PFSK-1 (cell line): ENCODE measurements around the gene TMEM167B.

Experiments
- FOXP2 ChIP-seq: optimal IDR thresholded peaks from 2 replicates; pipeline ENCODE3; 2011; ENCODE audit warnings: borderline replicate concordance, control low read depth, inconsistent platforms; ENCODE audit not compliant: insufficient read depth; ENCODE audit errors: extremely low read length, extremely low read depth
- POLR2AphosphoS5 ChIP-seq: IDR thresholded peaks from 2 replicates; pipeline ENCODE4 v1.6.1; 2012; ENCODE audit warnings: low read depth, mild to moderate bottlenecking, control low read depth, low read length, moderate library complexity
- SIN3A ChIP-seq: IDR thresholded peaks from 2 replicates; pipeline ENCODE4 v1.6.1; 2012; ENCODE audit warnings: mild to moderate bottlenecking, low read length, moderate library complexity, borderline replicate concordance; ENCODE audit not compliant: insufficient read depth
- TAF1 ChIP-seq: IDR thresholded peaks from 2 replicates; pipeline ENCODE4 v1.6.1; 2012; ENCODE audit warnings: low read length, control low read depth, borderline replicate concordance; ENCODE audit not compliant: insufficient read depth
- TF ChIP-seq, protein P1 (sequence below), 2 experiments: IDR thresholded peaks; 2 replicates each; pipeline versions ENCODE4 v1.6.1 to v1.8.0; 2011 to 2012; ENCODE audit warnings: low read depth in 2 of 2, low read length in 2 of 2, control low read depth in 1 of 2, inconsistent platforms in 1 of 2, mild to moderate bottlenecking in 1 of 2, moderate library complexity in 1 of 2; ENCODE audit not compliant: insufficient read depth in 1 of 2

DNA sequence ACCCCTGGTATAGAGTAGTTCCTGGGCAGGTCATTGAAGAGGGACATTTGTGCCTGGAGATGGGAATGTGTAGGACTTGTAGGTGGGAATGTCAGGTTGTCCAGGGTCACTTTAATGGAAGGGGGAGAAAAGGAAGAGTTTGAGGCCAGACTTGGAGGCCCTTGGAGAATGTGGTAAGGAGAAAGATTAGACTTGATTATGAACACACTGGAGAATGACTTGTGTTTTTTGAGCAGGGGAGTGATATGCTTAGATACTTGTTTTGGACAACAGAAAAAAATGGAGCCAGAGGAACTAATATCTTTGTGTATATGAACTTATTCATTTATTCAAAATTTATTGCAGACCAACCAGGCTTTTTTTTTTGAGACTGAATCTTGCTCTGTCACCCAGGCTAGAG is 41.2 kb downstream of the TMEM167B start:
- TF ChIP-seq POLR2AphosphoS5, result no peak
- no peak for TF ChIP-seq FOXP2
- TF ChIP-seq, protein P1, sequence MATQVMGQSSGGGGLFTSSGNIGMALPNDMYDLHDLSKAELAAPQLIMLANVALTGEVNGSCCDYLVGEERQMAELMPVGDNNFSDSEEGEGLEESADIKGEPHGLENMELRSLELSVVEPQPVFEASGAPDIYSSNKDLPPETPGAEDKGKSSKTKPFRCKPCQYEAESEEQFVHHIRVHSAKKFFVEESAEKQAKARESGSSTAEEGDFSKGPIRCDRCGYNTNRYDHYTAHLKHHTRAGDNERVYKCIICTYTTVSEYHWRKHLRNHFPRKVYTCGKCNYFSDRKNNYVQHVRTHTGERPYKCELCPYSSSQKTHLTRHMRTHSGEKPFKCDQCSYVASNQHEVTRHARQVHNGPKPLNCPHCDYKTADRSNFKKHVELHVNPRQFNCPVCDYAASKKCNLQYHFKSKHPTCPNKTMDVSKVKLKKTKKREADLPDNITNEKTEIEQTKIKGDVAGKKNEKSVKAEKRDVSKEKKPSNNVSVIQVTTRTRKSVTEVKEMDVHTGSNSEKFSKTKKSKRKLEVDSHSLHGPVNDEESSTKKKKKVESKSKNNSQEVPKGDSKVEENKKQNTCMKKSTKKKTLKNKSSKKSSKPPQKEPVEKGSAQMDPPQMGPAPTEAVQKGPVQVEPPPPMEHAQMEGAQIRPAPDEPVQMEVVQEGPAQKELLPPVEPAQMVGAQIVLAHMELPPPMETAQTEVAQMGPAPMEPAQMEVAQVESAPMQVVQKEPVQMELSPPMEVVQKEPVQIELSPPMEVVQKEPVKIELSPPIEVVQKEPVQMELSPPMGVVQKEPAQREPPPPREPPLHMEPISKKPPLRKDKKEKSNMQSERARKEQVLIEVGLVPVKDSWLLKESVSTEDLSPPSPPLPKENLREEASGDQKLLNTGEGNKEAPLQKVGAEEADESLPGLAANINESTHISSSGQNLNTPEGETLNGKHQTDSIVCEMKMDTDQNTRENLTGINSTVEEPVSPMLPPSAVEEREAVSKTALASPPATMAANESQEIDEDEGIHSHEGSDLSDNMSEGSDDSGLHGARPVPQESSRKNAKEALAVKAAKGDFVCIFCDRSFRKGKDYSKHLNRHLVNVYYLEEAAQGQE (IDR thresholded peaks at IDR 0.05; ENCODE audit: insufficient read depth in 1 of 2, low read depth in 2 of 2, low read length in 2 of 2), result no peak
- no peak for TF ChIP-seq TAF1
- no peak for TF ChIP-seq SIN3A
